LNCaP clone FGC (cell line): ENCODE data around the gene FREY1.

Experiments
- DNase-seq: peaks from one replicate; pipeline ENCODE4 v3.0.0-alpha.2; 2011; ENCODE audit warnings: low read depth
- H3K4me3 ChIP-seq: 2 replicates; pipeline ENCODE4 v1.5.1; 2011; ENCODE audit warnings: mild to moderate bottlenecking, low read depth, low read length, control low read depth
- TF ChIP-seq, protein P1 (sequence below): IDR thresholded peaks from 2 replicates; pipeline ENCODE4 v1.5.1; 2012; ENCODE audit warnings: mild to moderate bottlenecking; ENCODE audit not compliant: control insufficient read depth, insufficient read depth; ENCODE audit errors: extremely low read depth

The FREY1 gene

GRCh38 chr11:45928535-45929215, 21.6 kb upstream of the FREY1 start:
- TF ChIP-seq, protein P1, sequence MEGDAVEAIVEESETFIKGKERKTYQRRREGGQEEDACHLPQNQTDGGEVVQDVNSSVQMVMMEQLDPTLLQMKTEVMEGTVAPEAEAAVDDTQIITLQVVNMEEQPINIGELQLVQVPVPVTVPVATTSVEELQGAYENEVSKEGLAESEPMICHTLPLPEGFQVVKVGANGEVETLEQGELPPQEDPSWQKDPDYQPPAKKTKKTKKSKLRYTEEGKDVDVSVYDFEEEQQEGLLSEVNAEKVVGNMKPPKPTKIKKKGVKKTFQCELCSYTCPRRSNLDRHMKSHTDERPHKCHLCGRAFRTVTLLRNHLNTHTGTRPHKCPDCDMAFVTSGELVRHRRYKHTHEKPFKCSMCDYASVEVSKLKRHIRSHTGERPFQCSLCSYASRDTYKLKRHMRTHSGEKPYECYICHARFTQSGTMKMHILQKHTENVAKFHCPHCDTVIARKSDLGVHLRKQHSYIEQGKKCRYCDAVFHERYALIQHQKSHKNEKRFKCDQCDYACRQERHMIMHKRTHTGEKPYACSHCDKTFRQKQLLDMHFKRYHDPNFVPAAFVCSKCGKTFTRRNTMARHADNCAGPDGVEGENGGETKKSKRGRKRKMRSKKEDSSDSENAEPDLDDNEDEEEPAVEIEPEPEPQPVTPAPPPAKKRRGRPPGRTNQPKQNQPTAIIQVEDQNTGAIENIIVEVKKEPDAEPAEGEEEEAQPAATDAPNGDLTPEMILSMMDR = no peak
- H3K4me3 ChIP-seq = no peak overlapping the region
- no peak for DNase-seq

DNA sequence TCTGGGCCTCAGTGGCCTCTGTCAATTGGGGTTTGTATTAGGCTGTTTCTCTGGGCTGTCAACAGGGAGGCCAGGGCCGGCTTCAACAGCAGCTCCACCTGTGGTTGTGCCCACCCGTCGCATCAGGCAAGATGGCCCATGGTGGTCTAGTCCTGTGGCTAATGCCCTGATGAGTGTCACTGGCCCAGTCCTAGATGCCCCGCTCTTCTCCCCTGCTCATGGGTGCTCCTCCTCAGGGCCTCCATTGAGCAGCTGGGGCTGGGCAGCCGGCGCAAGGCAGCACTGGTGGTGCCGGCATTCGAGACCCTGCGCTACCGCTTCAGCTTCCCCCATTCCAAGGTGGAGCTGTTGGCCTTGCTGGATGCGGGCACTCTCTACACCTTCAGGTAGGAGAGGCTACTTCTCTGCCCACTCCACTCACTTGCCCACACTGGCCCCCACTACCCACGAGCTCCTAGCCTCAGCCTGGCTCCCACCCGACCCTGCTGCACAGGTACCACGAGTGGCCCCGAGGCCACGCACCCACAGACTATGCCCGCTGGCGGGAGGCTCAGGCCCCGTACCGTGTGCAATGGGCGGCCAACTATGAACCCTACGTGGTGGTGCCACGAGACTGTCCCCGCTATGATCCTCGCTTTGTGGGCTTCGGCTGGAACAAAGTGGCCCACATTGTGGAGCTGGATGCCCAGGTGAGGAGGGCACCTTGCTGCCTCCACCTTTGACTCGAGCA, 20.8 kb upstream of the FREY1 start:
- no peak overlapping the region for H3K4me3 ChIP-seq
- no peak for DNase-seq
- TF ChIP-seq, protein P1 = no peak

DNA sequence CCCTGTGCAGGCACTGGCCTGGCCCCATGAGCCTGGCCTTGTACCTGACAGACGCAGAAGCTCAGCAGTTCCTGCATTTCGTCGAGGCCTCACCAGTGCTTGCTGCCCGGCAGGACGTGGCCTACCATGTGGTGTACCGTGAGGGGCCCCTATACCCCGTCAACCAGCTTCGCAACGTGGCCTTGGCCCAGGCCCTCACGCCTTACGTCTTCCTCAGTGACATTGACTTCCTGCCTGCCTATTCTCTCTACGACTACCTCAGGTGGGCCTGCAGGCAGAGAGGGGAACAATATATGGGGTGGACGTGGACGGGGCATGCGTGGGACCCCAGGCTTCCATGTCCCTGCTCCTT, 20.2 kb upstream of the FREY1 start:
- H3K4me3 ChIP-seq = no peak overlapping the region
- TF ChIP-seq, protein P1 = no peak
- no peak for DNase-seq

DNA sequence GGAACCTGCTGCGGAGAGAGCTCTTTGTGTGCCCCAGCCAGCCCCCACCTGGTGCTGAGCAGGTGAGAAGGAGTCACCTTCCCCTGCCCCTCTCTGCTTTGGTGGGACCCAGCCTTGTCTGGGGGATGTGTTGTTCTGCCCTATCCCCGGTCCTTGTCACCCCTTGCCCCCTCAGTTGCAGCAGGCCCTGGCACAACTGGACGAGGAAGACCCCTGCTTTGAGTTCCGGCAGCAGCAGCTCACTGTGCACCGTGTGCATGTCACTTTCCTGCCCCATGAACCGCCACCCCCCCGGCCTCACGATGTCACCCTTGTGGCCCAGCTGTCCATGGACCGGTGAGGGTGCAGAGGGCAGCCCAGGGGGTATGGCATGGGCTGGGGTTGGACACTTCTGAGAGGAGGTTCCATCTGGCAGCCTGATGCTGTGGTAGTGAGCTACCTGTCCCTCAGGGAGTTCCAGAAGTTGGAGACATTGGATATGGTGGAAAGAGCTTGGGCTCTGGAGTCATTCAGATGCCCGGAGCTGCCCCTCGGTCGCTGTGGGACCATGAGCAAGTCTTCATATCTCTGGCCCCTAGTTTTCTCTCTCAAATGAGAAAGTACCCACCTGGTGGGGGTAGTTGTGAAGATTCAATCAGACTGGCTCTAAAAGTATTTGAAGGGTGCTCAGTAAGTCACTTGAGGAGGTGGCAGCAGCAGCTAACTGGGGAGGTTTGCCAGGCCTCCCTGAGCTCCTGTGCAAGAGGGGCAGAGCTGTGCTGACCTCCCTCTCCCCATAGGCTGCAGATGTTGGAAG, 19.7 kb upstream of the FREY1 start:
- H3K4me3 ChIP-seq = no peak overlapping the region
- TF ChIP-seq, protein P1 = no peak
- DNase-seq = no peak

DNA sequence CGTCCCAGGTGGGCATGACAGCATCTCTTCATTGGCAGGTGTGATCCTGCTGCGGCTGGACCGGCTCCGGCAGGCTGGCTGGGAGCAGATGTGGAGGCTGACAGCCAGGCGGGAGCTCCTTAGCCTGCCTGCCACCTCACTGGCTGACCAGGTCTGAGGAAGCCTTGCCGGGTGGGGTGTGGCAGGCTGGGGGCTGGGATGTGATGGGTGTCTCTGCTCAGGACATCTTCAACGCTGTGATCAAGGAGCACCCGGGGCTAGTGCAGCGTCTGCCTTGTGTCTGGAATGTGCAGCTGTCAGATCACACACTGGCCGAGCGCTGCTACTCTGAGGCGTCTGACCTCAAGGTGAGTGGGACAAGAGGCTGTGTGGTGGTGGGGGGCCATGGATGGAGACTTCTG, 18.9 kb upstream of the FREY1 start:
- DNase-seq = no peak
- no peak overlapping the region for H3K4me3 ChIP-seq
- TF ChIP-seq, protein P1 = no peak

DNA sequence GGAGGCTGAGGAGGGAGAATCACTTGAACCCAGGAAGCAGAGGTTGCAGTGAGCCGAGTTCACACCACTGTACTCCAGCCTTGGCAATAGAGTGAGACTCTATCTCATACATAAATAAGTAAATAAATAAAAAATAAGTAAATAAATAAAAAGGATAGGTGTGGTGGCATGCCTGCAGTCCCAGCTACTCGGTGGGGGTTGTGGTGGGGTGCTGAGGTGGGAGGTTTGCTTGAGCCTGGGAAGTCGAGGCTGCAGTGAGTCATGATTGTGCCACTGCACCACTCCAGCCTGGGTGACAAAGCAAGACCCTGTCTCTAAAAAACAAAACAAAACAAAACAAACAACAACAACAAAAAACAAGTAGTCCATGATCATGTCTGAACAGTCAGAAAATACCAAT, 18.5 kb upstream of the FREY1 start:
- TF ChIP-seq, protein P1 = no peak
- no peak for DNase-seq

More for the DNA sequence above, 18.5 kb upstream of the FREY1 start:
- no peak overlapping the region for H3K4me3 ChIP-seq
